OCI-M2 (cell line): ENCODE results near the gene GMEB2.

ENCODE experiments used
- DNase-seq: peaks from one replicate; lab custom pipeline; 2025; ENCODE audit not compliant: unreplicated experiment; lab: John Stamatoyannopoulos, UW

Gene GMEB2

GRCh38 chr20:63547725-63548480 is 79.0 kb downstream of the GMEB2 start, which contains the start of gene SRMS:
TSS of gene SRMS (minus strand) at chr20:63547749. CDS start at chr20:63547463, 286 bp downstream.
- DNase-seq = no peak

- no peak for DNase-seq
Observed at GRCh38 chr20:63546956-63547724, 79.8 kb downstream of the GMEB2 start.

GRCh38 chr20:63546256-63546955 is 80.5 kb downstream of the GMEB2 start:
- no peak for DNase-seq

GRCh38 chr20:63545814-63546213 is 81.1 kb downstream of the GMEB2 start:
- no peak for DNase-seq

GRCh38 chr20:63544958-63545516 is 81.9 kb downstream of the GMEB2 start:
- DNase-seq = no peak

- no peak for DNase-seq
Observed at GRCh38 chr20:63544241-63544957, 82.5 kb downstream of the GMEB2 start.

- no peak for DNase-seq
Observed at GRCh38 chr20:63543733-63544132, 83.2 kb downstream of the GMEB2 start.

GRCh38 chr20:63543131-63543530 is 83.8 kb downstream of the GMEB2 start:
- DNase-seq = no peak

GRCh38 chr20:63542696-63543095 is 84.2 kb downstream of the GMEB2 start:
- DNase-seq = no peak

GRCh38 chr20:63542031-63542559 is 84.8 kb downstream of the GMEB2 start:
- no peak for DNase-seq

- DNase-seq = no peak
Observed at GRCh38 chr20:63541371-63541770, 85.5 kb downstream of the GMEB2 start.

GRCh38 chr20:63540417-63541186 is 86.3 kb downstream of the GMEB2 start:
- DNase-seq = no peak

GRCh38 chr20:63539441-63540370 is 87.2 kb downstream of the GMEB2 start:
- DNase-seq = no peak

- no peak for DNase-seq
Observed at GRCh38 chr20:63539092-63539430, 87.8 kb downstream of the GMEB2 start.

- DNase-seq = no peak
Observed at GRCh38 chr20:63538204-63539091, 88.5 kb downstream of the GMEB2 start.
